Stimulated activated CD8-positive, alpha-beta memory T cell treated with anti-CD3 and anti-CD28 coated beads, Interleukin-7, amount 100 ng/mL, for 48 hours (primary cell): ENCODE results near the gene SLC25A45.
"Not testable (repeated sequence)": the region's sequence is repeated elsewhere in the genome, so short reads cannot be mapped to it uniquely, and the experiment has no call there.

Source experiments
- DNase-seq, 2 donors: peaks; one replicate each; pipeline ENCODE4 v3.0.0-alpha.2; 2020; ENCODE audit warnings: low read depth in 1 of 2; ENCODE audit errors: extremely low read depth in 1 of 2

The SLC25A45 gene

DNA sequence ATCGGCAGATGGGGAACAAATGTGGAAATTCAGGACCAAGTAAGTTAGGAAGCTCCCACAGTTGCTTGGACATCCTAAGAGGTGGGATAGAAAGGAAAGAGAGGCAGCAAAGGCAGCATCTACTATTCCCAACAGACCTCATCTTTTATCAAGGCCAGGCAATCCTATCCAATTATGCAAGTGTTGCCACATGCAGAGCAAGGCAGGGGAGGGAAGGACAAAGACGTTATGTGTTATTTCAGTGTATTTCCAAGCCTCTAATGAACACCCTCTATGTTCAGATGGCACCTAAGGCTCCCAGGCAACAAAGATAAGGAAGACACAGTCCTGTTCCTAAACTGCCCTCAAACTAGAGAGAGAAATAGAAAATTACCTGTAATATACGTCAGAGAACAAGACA, 18.7 kb downstream of the SLC25A45 start:
- no peak for DNase-seq

DNA sequence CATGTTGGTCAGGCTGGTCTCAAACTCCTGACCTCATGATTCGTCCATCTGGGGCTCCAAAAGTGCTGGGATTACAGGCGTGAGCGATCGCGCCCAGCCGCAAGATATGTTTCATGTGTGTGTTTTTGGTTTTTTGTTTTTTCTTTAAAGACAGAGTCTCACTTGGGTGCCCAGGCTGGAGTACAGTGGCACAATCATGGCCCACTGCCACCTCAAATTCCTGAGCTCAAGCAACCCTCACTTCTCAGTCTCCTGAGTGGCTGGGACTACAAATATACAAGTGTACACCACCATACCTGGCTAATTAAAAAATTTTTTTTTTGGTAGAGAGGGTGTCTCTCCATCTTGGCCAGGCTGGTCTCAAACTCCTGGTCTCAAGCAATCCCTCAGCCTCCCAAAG, 19.5 kb downstream of the SLC25A45 start:
- no peak for DNase-seq

DNA sequence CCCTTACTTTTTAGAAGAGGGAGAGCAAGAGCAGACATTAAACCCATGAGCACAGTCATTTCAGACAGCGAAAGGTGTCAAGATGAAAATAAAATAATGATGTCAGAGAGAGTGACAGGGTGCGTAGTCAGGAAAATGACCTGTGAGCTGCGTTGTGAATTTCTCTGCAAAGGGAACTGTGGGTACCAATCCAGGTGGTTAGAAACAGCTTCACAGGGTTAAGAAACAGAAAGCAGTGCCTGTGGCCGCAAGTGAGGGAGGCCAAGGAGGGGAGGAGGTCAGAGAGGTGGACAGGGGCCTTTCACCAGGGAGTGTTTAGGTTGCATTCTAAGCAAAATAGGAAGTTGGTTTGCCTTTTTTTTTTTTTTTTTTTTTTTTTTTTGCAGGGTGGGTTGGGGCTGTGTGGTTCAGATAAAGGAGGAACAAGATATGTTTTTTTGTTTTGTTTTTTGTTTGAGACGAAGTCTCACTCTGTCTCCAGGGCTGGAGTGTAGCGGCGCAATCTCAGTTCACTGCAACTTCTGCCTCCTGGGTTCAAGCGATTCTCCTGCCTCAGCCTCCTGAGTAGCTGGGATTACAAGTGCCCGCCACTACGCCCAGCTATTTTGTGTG, 20.0 kb downstream of the SLC25A45 start:
- DNase-seq: no peak

DNA sequence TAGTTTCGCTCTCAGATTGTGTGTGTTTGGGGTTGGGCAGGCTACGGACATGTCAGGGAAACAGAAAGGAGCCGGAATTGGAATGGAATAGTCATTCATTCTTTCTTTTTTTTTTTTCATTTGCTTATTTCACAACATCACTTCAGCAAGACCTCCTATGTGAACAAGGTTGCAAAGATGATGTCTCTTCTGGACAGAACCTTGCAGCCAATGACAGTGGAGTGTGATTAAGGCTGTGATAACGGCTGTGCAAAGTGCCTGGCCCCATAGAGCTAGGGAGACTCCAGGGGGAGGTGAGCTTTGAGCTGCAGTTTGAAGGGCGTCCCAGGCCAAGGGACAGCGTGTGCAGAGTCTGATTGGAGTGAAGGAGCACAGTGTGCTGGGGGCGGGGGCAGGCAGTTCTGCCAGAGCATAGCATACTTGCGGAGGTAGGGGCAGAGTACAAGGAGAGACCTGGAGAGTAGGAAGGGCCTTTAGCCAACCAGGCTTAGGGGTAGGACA, 24.5 kb downstream of the SLC25A45 start:
- no peak for DNase-seq

DNA sequence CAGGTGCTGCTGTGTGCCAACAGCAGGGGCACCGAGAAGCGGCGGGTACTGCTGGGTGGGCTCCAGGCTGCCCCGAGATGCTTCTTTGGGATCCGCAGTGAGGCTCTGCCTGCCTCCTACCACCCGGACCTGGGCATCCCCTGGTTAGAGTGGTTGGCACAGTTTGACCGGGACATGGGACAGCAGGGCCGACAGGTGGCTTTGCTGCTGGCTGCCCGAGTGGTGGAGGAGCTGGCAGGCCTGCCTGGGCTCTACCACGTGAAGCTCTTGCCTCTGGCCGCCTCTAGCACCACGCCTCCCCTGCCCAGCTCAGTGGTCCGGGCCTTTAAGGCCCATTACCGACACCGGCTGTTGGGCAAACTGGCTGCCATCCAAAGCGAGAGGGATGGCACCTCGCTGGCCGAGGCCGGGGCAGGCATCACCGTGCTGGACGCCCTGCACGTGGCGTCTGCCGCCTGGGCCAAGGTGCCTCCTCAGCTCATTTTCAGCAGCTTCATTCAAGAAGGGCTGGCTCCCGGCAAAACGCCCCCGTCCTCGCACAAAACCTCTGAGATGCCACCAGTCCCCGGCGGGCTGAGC, 26.0 kb downstream of the SLC25A45 start:
- no peak for DNase-seq

DNA sequence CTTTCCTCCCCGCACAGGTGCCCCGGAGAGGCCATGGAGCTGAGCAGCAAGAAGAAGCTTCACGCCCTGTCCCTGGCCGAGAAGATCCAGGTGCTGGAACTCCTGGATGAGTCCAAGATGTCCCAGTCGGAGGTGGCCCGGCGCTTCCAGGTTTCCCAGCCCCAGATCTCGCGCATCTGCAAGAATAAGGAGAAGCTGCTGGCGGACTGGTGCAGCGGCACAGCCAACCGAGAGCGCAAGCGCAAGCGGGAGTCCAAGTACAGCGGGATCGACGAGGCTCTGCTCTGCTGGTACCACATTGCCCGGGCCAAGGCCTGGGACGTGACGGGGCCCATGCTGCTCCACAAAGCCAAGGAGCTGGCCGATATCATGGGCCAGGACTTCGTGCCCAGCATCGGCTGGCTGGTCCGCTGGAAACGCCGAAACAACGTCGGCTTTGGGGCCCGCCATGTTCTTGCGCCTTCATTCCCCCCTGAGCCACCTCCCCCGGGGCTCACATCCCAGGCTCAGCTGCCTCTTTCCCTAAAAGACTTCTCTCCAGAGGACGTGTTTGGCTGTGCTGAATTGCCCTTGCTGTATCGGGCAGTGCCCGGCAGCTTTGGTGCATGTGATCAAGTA, 26.6 kb downstream of the SLC25A45 start:
- DNase-seq: no peak

DNA sequence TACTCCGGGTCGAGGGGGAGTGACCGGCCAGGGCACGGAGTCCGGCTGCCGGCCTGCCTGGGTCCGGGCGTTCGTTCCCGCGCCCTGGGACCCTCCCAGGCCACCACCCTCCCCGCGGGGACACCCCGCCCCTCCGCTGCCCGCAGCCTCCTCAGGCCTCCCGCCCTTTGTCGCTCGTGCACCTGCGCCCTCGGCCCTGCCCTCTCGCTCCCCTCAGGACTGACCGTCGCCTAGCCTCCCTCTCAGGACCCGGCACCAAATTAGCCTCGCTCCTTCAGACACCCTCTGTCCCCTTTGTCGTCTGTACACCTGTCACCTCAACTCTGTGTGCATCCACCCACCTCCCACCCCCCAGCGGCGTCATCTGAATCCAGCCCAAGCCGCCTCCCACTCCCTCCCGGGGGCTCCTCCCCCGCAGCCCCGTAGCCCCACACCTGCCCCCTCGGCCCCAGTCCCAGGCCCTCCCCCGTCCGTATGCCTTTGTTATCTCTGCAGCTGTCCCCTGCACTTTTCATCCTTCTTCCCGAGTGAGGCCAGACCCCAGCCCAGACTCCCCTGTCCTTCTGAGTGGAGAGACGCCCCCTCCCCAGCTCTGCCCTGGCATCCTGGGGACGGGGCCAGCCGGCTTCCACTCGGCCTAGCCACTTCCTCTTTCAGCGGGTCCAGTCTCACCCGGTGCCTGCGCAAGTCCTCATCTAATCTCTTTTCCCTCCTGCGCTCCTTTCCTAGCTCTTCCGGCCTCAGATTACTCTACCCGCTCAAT, 27.3 kb downstream of the SLC25A45 start:
- DNase-seq: peak in 1 of 2 donors; percentile 17

DNA sequence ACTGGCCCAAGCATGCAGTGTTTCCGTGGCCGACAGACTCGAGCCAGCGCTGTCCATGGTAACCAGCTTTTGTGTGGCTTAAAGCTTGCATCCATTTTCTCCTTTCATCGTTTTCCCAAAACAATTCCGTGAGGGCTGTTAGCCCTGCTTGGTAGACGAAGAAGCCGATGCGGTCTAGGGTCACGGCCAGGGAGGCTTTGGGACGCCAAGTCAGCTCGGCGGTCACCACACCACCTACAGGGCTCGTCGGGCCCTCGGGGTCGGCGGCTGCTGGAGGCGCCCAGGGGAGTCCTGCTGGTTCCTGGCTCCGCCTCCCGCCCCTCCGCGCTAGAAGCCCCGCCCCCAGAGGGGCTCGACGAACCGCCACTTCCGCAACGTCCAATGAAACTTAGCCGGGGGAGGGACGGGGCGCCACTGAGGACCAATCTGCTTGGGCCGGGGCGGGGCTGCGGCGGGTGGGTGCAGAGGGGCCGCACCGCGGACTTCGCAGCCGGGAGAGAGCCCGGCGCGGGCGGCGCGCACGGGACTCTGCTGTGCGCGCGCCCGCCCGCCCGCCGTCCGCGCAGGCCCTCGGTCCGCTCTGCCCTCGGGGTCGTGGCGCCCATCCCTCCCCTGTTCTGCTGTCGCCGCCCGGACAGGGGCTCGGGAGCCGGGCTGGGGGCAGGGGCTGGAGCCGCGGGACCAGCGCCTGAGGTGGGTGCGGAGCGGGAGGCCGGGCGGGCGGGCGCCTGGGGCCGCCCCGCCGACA, 28.0 kb downstream of the SLC25A45 start, which contains the start of gene TIGD3:
Gene TIGD3 (plus strand): TSS at position 487 of the 748 bp plus-strand sequence. CDS start 1,058 bp downstream, outside the sequence.
- DNase-seq: peak; percentile 97

DNA sequence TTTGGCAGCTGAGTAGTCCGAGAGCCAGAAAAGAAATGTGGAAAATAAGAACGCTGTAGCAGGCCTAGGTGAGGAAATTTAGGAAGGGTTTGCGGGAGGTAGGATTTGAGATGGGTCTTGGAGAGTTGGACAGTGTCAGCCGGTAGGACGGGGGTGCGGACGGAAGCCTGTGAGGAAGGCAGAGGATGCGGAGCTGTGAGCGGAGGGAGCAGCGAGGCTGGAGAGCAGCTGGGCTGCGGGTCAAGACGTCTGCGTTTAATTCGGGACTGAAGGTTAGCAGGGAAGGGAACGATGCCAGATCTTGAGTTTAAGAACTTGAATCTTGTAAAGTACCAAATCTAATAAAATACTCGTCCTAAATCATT, 28.6 kb downstream of the SLC25A45 start:
- DNase-seq: no peak

DNA sequence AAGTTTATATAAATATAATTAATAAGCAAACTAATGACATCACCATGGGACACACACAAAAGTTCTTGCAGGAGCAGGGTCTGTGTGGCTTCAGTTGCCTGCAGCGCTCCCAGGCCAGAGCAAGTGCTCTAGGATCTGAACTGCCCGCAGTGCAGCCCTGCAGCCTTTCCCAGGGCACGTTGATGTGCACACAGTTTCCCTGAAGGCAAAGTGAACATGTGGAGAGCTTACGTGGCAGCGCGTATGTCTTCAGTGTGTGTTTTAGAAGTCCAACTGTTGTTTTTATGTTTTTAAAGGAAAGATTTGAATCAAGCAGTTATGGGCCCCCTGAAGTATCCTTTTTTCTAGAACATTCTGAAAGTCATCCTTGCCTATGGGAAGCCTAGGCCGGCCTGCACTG, 29.1 kb downstream of the SLC25A45 start:
- DNase-seq: no peak

DNA sequence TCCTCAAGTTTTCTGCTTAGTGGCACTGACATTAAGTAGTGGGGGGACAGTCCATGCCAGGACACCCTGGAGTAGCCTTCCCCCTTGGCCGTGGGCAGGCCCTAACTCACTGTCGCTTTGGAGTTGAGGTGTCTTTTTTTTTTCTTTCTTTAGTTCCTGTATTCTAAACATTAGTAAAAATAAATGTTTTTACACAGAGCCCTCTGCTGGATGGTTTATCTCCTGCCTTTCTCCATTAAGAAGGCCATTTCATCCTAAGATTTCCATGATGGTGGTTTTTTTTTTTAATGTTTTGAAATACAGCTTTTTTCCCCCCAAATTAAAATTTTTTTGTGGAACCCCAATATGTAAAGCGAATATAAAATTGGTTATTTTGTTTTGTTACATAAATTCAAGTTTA, 29.7 kb downstream of the SLC25A45 start:
- no peak for DNase-seq

DNA sequence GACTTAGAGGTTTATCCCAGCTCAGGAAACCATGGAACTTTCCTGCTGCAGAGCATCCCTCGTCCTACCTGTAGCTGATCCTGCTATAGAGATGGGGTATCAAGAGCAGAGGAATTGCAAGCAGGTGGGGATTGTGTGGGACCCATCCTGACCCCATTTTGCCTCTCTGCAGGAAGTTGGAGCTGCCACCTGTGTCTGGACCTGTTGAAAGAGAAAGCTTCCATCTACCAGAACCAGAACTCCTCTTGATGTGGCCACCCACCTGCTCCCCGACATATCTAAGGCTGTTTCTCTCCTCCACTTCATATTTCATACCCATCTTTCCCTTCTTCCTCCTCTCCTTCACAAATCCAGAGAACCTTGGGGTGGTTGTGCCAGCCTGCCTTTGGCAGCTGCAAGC, 30.9 kb downstream of the SLC25A45 start:
- DNase-seq: no peak

DNA sequence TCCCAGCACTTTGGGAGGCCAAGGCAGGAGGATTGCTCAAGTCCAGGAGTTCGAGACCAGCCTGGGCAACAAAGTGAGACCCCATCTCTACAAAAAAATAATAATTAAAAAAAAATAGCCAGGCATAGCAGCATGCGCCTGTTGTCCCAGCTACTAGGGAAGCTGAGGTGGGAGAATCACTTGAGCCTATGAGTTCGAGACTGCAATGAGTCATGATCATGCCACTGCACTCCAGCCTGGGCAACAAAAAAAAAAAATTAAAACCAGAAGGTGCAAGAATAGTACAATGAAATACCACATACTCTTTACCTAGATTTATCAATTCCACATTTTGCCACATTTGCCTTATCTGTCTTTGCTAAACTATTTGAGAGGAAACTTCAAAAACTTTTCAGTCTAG, 40.6 kb downstream of the SLC25A45 start:
- no peak for DNase-seq

DNA sequence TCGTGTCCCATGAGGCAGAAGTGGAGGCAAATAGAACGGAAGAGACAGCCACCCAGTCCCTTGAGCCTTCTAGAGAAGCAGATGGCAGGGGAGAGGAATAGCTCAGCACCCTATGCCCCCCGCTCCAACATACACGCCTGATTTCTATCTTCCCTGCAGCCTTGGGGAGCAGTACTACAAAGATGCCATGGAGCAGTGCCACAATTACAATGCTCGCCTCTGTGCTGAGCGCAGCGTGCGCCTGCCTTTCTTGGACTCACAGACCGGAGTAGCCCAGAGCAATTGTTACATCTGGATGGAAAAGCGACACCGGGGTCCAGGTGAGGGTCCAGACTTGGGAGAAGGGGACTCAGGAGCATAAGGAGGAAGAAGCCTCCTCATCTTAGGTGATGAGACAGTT, 42.2 kb downstream of the SLC25A45 start:
- DNase-seq: no peak

DNA sequence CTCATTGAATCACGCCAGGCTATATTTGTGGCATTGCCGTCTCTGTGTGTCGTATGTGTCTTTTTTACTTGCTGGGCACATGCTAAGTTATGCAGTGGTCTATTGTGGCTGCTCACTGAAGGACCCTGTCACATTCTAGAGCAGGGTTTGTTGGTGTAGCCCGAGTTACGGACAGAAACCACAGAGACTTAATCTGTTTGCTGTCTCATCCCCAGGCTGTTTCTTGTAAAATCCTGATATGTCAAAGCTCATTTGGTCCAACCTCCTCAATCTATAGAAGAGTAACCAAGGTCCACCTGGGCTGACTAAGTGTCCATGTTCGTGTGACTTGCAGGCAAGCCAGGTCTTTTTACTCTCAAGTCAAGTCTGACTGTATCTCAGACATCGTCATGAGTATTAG, 43.8 kb downstream of the SLC25A45 start:
- no peak for DNase-seq

DNA sequence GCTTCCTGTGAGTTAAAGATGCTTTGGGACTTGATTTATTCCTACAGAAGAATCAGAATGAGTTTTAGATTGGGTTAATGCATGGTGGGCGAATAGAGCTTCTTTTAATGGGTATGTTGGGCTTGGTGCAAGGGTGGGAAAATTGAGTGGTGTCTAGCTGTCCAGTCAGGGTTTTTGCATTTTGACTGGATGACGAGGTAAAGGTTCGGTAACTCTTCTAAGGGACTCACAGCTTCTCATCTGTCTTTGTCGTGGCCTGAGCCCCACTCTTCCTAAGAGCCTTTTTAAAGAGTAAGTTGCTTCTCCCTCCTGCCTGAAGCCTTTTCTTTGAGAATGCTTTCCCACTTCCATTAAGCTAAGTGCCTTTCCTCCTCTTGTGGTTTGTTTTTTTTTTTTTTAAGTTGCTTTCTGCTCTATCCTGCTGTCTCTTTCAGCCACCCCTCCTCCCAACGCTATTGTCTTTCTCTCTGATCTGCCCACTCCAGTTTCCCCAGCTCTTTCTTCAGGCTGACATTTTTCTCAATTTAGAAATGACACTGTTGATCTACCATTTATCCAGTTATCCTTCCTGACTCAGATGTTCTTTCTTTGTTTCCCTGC, 47.6 kb downstream of the SLC25A45 start:
- no peak for DNase-seq

DNA sequence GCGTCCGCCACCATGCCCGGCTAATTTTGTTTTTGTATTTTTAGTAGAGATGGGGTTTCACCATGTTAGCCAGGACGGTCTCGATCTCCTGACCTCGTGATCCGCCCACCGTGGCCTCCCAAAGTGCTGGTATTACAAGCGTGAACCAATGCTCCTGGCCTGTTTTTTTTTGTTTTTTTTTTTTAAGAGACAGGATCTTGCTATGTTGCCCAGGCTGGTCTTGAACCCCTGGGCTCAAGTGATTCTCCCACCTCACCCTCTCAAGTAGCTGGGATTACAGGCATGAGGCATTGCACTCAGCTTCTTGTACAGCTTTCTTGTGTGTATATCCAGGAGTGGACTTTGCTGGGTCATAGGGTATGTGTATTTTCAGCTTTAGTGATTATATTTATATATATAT, 49.9 kb downstream of the SLC25A45 start:
- DNase-seq: not testable (repeated sequence)

DNA sequence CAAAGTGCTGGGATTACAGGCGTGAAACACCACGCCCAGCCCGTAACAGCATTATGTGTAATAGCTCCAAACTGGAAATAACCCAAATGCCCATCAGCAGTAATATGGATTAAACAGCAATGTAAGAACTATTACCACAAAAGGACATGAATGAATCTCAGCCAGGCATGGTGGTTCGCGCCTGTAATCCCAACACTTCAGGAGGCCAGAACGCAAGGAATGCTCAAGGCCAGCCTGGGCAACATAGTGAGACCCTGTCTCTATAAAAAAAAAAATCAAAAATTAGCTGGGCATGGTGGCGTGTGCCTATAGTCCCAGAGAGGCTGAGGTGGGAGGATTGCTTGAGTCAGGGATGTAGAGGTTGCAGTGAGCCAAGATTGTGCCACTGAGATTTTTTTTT, 51.9 kb downstream of the SLC25A45 start:
- DNase-seq: no peak

DNA sequence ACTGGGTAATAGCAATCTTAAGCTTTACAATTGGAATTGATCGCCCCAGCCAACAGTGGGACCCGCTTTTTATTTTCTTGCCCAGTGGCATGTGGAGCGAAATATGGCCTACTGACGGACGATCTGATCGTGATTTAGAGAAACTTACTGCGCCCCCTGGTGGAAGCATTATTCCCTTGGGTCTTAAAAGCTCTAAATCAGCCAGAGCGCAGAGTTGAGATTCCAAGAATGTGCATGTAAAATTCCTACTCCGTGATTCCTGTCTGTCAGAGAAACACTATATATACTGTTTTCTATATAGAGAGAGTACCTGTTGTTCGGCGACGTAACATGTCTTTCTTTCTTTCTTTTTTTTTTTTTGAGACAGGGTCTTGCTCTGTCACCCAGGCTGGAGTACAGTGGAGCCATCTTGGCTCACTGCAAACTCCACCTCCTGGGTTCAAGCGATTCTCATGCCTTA, 52.5 kb downstream of the SLC25A45 start:
- DNase-seq: peak; percentile 34 to 84

DNA sequence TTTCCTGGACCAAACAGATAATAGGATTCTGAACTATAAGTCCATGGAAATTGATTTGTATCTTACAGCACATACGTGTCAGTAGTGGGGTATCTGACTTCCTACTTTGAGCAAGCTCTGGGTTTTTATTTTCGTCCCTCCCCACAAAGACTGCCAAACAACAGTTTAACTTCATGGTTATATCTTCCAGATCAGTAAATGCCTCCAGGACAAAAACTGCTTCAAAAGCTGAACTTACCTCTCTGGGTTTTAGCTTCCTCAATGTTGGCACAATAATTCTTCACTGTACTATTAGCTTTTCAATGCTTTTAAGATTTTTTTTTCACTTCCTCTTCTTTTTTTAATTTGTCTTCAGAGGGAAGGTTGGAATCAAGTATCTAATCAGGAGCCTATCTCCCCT, 53.0 kb downstream of the SLC25A45 start:
- no peak for DNase-seq
